ENCODE results near the gene PRPF4. TPM values are rescaled to one million over a fixed set of nuclear protein-coding genes. Genes with fewer than 3 reads are reported as not detected.

Gene PRPF4
- total and polyA plus RNA-seq, 2 donors (not counting 3 experiments of a cell fraction or from before 2014, with no cell fraction given) = 12.9 to 25.8 TPM

GRCh38 chr9:113274474-113275156 is 843 bp upstream of the PRPF4 start:
- peak; percentile 31 for FAIRE-seq
- DNase-seq (ENCODE audit: low read depth, low spot score) = peak; percentile 66
- dilution Hi-C loops (cut with MboI; ENCODE audit: extremely low pct_ligation_motif_present, low sequenced_read_pairs) (no loop called here), intact Hi-C loops (cut with micrococcal nuclease) (loop anchor here (1.0 to 2.0 kb wide), 9 partner anchors 53 to 408 kb away; partner anchors contain the start of genes ALAD, C9orf43, FKBP15 and POLE3)
- BruUV-seq (replicated peaks) = TSS peak; percentile 47
- Histone ChIP-seq H3K4me2 (ENCODE audit: insufficient read depth, low read length) (peak overlapping the region; percentile 75), H3K9ac (replicated peaks; ENCODE audit: extremely low read depth, insufficient read depth, low read length) (peak overlapping the region; percentile 95), H3K4me3 (replicated peaks in 1 of 3; ENCODE audit: insufficient read depth in 1 of 3, low read depth in 1 of 3, low read length in 3 of 3) (peak overlapping the region; percentile 55 to 81 (median 74)), H3K4me1 (ENCODE audit: control insufficient read depth, extremely low read depth, insufficient read depth, low read length) (peaks cover 13% of the 10 kb centered on the region), H3K27ac (ENCODE audit: insufficient read depth, low read depth, low read length) (peak overlapping the region; percentile 94), H4K20me1 (replicated peaks; ENCODE audit: control insufficient read depth, extremely low read depth, insufficient read depth, low read length) (no peaks in the 10 kb centered on the region), H2AFZ (ENCODE audit: low read depth, low read length) (peak overlapping the region; percentile 26), H3K9me3 (replicated peaks; ENCODE audit: control insufficient read depth, insufficient read depth, low read length) (no peaks in the 10 kb centered on the region), H3K36me3 (ENCODE audit: control insufficient read depth in 2 of 2, extremely low read depth in 1 of 2, insufficient read depth in 2 of 2, low read length in 2 of 2) (peaks cover 15% of the 10 kb centered on the region in 2 experiments), H3K9me1 (replicated peaks; ENCODE audit: control insufficient read depth, extremely low read depth, insufficient read depth, low read length) (no peaks in the 10 kb centered on the region), H3K27me3 (ENCODE audit: control insufficient read depth in 2 of 2, insufficient read depth in 2 of 2, low read length in 2 of 2) (no peaks in the 10 kb centered on the region), H3K79me2 (ENCODE audit: control insufficient read depth, insufficient read depth, low read length) (peaks cover 21% of the 10 kb centered on the region)
- POLR2A ChIA-PET = interaction anchor here (0.6 to 1.7 kb wide), 9 partner anchors 20 to 400 kb away, joined by 3 to 9 read pairs (median 5); partner anchors contain the start of genes ALAD, C9orf43, FKBP15 and POLE3
- CTCF ChIA-PET = interaction anchor here (0.6 to 4.4 kb wide), 26 partner anchors 17 to 383 kb away, joined by 3 to 52 read pairs (median 4); partner anchors contain the start of genes ALAD, C9orf43, FKBP15 and POLE3
- TF ChIP-seq, protein P1, sequence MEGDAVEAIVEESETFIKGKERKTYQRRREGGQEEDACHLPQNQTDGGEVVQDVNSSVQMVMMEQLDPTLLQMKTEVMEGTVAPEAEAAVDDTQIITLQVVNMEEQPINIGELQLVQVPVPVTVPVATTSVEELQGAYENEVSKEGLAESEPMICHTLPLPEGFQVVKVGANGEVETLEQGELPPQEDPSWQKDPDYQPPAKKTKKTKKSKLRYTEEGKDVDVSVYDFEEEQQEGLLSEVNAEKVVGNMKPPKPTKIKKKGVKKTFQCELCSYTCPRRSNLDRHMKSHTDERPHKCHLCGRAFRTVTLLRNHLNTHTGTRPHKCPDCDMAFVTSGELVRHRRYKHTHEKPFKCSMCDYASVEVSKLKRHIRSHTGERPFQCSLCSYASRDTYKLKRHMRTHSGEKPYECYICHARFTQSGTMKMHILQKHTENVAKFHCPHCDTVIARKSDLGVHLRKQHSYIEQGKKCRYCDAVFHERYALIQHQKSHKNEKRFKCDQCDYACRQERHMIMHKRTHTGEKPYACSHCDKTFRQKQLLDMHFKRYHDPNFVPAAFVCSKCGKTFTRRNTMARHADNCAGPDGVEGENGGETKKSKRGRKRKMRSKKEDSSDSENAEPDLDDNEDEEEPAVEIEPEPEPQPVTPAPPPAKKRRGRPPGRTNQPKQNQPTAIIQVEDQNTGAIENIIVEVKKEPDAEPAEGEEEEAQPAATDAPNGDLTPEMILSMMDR (IDR thresholded peaks at IDR 0.05; ENCODE audit: extremely low read depth in 1 of 2, insufficient read depth in 1 of 2, low read depth in 1 of 2, low read length in 2 of 2) = peak; percentile 50 to 52
- no peak for TF ChIP-seq POLR2AphosphoS5 (IDR thresholded peaks at IDR 0.05; ENCODE audit: insufficient read depth, low read depth, low read length)

DNA sequence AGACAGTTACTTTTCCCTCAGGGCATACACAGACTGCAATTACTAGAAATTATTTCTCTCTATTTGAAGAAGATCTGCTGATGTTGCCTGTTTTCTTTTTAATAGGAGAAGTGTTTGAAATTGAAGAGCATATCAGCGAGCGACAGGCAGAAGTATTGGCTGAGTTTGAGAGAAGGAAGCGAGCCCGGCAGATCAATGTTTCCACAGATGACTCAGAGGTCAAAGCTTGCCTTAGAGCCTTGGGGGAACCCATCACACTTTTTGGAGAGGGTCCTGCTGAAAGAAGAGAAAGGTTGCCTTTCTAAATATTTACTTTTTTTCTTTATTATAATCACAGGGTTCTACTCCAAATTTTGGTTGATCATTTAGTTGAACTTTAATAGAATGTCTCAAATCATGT is 3.4 kb downstream of the PRPF4 start:
- FAIRE-seq (no peak), DNase-seq (ENCODE audit: low read depth, low spot score) (no peak)
- H3K27me3 ChIP-seq (ENCODE audit: control insufficient read depth in 2 of 2, insufficient read depth in 2 of 2, low read length in 2 of 2) = no peaks in the 10 kb centered on the region
- no TSS peak for BruUV-seq (replicated peaks)
- no peak overlapping the region for H3K9ac ChIP-seq (replicated peaks; ENCODE audit: extremely low read depth, insufficient read depth, low read length)
- peaks cover 13 to 19% of the 10 kb centered on the region in 2 experiments for H3K36me3 ChIP-seq (ENCODE audit: control insufficient read depth in 2 of 2, extremely low read depth in 1 of 2, insufficient read depth in 2 of 2, low read length in 2 of 2)
- no peaks in the 10 kb centered on the region for H4K20me1 ChIP-seq (replicated peaks; ENCODE audit: control insufficient read depth, extremely low read depth, insufficient read depth, low read length)
- no peak overlapping the region for H3K4me2 ChIP-seq (ENCODE audit: insufficient read depth, low read length)
- CTCF ChIA-PET = no interaction called here
- H3K9me3 ChIP-seq (replicated peaks; ENCODE audit: control insufficient read depth, insufficient read depth, low read length) = no peaks in the 10 kb centered on the region
- POLR2A ChIA-PET = no interaction called here
- no peak overlapping the region for H3K27ac ChIP-seq (ENCODE audit: insufficient read depth, low read depth, low read length)
- H2AFZ ChIP-seq (ENCODE audit: low read depth, low read length) = no peak overlapping the region
- TF ChIP-seq MYC (IDR thresholded peaks at IDR 0.05; ENCODE audit: low read depth, low read length) = no peak
- intact Hi-C loops (cut with micrococcal nuclease) (loop anchor here (1.0 kb wide), 1 partner anchor 117 kb away; no protein-coding TSS in a partner anchor), dilution Hi-C loops (cut with MboI; ENCODE audit: extremely low pct_ligation_motif_present, low sequenced_read_pairs) (no loop called here)
- no peaks in the 10 kb centered on the region for H3K9me1 ChIP-seq (replicated peaks; ENCODE audit: control insufficient read depth, extremely low read depth, insufficient read depth, low read length)
- peaks cover 13% of the 10 kb centered on the region for H3K4me1 ChIP-seq (ENCODE audit: control insufficient read depth, extremely low read depth, insufficient read depth, low read length)
- H3K79me2 ChIP-seq (ENCODE audit: control insufficient read depth, insufficient read depth, low read length) = peaks cover 21% of the 10 kb centered on the region
- H3K4me3 ChIP-seq (replicated peaks in 1 of 3; ENCODE audit: insufficient read depth in 1 of 3, low read depth in 1 of 3, low read length in 3 of 3) = no peak overlapping the region

All from endothelial cell of umbilical vein (primary cell).